DMS 273 (cell line): ENCODE measurements around the gene ALCAM.

ENCODE experiments used
- DNase-seq: peaks from one replicate; lab custom pipeline; 2025; ENCODE audit not compliant: unreplicated experiment; lab: John Stamatoyannopoulos, UW

Gene ALCAM

DNA sequence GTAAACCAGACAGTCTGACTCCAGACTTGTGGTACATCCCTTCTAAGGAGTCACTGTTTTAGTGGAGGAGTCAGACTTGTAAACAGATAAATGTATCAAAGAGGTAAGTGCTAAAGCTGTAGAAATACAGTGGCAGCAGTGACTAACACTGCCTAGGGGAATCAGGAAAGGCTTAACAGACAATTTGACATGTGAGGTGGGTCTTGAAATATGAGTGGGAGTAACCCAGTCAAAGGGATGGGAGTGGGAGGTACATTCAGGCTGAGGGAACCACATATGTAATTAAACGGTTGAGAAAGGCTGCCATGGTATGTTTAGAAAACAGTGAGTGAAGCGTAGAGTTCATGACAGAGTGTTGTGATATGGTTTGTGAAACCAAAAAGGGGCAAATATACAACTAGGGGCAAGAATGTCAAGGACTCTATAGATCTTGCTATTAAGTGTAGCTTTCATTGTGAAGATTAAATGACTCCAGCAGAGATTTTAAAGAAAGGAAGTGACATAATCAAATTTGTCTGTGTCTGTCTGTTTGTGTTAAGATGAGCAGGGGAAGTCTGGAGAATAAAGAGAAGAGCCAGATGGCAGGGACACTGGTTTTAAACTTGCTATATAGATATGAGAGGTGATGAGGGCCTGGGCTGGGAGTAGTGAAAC lies 11.2 kb upstream of the ALCAM start:
- DNase-seq = no peak

DNA sequence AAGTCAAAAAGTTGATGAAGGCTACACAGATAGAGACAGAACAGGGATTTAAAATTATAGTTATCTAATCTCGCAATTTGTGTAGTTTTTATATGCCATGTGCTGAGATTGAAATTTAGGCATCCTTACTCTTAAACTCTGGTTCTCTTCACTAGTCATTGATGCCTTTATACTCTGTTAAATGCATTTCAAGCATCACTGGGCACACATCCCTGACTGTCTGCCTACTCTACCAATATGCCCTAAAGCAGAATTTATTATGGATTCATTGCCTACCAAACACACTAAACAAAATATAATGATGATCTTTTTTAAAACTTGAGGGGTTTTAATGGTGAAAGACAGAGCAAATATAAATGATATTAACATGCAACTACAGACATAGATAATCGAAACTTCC lies 10.3 kb upstream of the ALCAM start:
- DNase-seq = no peak

DNA sequence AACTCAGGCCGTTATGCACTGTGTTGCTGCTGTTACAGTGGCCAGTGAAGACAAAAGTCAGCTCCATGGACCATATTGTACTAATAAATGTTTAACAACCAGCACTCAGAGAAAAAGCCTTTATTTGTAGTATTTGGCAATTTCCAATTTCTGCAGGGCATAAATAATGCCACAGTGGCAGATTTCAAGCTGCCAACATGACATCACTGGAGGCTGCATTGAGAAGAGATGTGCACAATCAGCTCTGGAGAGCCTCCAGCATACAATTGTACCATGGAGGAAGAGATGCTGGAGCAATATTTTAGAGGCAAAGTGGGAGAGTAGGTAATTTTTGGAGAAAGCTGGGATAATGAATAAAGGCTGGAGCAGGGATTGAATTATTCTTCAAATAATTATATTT lies 9.7 kb upstream of the ALCAM start:
- DNase-seq = no peak

DNA sequence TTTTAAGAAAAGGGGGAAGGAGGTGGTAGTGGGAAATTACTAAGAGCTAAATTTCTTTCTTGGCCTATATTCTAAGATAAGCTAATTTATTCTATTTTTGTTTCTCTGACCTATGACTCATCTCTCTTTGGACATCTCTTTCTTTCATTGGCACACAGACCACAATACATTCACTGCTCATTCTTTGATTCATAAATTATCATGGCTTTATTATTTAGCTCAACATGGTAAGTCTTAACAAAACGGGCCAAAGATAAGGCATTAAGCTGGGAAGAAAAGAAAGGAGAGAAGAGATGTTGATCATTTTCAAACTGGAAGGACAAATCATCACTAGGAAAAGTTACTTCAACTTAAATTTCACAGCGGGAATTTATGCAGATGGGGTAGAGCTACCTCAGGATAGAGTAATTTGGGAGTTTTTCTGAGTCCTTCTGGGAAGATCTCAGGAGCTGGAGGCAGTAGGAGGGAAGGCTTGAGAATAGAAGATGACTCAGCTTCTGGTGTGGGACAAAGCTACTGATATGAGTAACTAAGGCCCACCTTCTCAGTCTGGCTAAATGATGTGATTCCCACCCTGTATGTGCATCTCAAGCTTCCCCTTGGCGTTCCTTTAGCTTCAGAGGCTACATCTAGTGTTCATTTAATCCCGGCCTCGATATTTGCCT lies 7.5 kb upstream of the ALCAM start:
- DNase-seq = no peak

DNA sequence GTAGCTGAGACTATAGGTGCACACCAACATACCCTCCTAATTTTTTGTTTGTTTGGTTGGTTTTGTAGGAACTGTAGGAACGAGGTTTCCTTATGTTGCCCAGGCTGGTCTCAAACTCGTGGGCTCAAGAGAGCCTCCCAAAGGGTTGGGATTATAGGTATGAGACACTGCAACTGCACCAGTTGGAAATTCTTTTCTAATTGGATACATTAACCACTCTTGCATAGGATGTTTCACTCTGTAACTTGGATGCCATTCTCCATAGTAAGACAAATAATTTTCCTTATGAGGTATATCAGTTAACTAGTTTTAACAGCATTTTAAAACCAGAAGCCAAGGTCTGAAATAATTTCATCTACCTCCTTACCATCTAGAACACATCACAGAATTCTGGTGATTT lies 6.7 kb upstream of the ALCAM start:
- no peak for DNase-seq

DNA sequence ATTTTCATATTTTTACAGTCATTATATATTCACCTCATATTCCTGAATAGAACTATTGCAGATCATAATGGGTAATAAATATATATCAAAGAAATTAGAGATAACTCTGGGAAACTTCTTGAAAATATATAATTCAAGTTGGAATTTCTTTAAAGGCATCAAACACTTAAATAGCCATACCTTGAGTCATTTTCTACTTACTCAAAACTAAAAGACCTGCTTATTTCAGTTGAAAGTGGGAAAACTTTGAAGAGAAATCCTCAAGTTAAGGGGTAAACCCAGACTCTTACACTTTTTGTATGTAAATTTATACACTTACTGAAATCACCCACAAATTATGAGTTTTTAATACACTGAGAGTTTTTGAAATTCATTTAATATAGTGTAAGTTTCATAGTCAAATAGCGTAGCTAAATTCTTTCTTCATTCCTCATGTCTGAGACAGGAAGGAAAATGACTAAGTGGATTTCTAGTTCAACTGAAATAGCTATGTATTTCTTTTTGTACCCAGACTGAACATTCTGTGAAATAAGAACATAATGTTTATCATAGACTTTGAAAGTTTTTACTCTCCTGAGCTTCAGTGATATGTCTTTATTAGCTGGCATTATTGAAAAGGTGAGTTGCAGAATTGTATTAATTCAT lies 4.6 kb upstream of the ALCAM start:
- no peak for DNase-seq

DNA sequence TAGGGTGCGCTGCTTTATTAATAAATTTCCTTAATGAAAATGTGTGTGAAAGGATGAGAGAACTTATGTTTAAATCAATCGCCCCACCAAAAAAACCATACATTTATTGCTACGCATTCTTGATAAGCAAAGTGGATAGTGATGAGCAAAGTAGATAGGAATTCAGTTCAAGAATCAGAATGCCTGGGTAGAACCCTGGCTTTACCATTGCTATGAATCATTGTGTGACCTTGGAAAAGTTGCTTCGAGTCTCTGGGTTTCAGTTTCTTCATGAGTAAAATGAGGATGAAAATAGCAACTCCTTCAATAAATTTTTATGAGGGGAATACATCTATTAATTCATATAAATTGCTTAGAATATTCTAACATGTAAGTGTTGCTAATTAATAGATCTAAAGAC lies 2.6 kb upstream of the ALCAM start:
- no peak for DNase-seq

DNA sequence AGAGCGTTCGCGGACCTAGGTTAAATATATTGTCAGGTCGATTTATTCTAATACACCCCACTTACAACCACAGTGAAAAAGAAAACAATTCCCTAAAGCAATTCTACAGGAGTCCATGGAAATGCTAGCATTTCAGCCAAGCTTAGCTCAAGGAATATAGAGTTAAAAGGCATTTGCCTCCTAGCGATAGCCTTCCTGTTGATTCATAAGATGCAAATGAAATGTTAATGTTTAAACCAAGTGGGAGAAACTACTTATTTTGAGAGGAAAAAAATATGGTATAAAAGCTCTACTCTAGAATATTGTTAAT lies 1.7 kb upstream of the ALCAM start:
- DNase-seq = no peak

DNA sequence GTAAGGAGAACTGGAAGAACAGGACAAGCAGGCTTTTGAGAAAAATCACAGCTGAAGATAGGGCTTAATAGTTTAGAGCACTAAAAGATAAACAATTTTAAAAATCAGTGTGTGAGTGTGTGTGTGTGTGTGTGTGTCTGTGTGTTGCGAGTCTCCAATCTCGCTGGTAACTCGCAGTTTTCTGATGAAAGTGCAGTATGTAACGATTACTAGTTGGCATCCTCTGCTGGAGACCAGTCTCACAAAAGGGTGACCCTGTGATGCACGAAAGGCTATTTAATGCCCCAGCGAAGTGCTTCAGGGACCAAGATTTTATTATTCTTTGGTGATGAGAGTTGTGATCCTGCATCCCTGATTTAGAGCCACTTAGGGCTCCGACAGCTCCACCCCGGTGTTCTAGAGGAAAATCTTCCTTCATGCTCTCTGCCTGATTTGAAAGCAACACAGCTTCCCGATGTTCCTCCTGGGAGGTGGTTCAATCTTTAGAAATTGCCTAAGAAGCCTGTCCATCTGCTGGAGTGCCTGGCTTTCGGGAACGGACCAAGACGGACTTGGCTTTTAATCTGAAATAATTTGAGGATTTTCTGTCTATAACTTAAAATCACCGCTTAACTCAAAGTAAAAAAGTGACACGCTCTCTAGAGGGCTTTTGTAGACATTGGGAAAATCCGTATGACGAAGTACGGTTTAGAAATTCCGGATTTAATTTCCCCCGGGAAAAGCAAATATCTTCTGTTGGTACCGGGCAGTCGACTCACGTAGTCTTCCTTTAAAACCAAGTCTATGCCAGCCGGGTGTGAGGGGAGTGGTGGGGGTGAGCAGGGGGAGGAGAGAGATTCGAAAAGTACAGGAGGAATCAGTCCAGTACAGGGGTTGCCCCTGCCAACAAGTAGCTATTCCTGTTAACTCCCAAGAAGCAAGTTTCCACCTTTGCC lies 1.1 kb upstream of the ALCAM start:
- DNase-seq = peak; percentile 90

DNA sequence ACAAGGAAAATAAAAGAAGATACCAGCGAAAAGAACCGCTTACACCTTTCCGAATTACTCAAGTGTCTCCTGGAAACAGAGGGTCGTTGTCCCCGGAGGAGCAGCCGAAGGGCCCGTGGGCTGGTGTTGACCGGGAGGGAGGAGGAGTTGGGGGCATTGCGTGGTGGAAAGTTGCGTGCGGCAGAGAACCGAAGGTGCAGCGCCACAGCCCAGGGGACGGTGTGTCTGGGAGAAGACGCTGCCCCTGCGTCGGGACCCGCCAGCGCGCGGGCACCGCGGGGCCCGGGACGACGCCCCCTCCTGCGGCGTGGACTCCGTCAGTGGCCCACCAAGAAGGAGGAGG lies 325 bp downstream of the ALCAM start:
- DNase-seq = peak; percentile 74

DNA sequence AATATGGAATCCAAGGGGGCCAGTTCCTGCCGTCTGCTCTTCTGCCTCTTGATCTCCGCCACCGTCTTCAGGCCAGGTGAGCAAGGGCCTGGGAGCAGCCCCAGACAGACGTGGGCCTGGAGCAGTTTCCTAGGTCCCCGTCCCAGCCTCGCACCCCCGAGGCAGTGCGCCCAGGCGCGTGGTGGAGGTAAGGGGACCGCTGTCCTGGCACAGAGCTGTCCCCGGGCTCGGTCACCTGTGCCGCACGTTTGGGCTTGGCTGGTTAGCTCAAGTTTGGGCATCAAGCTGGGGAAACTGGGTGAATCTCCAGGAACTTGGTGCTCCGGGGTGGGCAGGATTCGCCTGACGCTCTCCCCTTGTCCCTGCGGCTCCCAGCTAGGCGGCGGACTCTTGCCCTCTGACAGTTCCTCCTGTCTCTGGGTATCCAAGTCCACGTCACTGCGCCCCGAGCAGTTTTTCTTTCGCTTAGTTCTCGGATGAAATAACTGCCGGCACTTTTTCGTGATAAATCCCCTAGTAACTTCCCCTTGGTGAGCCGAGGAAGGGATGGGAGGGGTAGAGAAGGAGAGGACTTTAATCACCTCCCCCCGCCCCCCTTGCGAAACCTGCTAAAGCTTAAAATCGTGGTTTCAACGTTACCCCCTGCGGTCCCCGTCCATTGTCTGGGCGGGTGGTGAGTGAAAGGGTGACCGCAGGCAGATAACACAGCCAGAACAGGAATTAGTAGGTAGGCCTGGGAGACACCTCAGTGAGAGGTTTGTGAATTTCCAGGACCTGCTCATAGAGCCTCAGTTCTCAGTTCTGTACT lies 901 bp downstream of the ALCAM start:
- DNase-seq = peak; percentile 72

DNA sequence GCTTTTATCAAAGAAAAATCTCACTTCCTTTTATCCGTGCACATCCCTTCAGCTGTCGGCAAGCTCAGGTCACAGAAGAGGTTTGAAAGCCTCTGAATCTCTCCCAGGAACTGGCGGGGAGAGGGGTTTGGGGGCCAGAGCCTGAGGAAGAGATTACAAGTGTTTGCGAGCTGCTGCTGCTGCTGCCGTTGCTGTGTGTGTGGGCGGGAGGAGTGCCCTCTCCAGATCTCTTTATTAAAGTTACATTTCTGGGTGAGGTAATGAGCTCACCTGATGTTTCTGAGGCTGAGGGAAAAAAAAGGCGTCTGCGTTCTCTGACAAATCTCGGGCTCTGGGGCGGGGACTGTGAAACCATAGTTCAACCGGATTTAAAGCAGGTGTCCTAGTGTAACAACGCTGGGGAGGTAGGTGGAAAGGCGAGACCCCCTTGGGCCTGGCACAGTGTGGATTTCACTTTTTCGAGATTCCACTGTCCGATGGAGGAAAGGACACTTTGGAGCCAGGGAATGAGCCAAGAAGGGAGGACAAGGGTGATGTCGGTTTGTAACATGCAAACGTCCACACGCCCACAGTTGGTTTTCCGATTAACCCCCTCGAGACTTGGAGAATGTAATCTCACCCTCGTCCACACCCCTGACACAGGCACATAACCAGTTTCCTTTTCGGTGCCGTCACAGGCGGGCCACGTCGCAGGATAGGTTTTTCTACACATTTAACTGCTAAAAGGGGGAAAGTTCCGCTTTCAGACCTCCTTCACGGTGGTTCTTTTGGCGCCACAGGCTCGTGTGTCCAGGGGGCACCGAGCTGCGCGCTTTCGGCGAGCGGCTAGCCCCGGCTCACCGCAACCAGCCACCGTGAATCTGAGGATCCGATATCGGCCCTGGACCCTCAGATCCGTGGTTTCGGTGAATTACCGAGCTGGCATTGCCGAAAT lies 2.1 kb downstream of the ALCAM start:
- DNase-seq = peak; percentile 79

DNA sequence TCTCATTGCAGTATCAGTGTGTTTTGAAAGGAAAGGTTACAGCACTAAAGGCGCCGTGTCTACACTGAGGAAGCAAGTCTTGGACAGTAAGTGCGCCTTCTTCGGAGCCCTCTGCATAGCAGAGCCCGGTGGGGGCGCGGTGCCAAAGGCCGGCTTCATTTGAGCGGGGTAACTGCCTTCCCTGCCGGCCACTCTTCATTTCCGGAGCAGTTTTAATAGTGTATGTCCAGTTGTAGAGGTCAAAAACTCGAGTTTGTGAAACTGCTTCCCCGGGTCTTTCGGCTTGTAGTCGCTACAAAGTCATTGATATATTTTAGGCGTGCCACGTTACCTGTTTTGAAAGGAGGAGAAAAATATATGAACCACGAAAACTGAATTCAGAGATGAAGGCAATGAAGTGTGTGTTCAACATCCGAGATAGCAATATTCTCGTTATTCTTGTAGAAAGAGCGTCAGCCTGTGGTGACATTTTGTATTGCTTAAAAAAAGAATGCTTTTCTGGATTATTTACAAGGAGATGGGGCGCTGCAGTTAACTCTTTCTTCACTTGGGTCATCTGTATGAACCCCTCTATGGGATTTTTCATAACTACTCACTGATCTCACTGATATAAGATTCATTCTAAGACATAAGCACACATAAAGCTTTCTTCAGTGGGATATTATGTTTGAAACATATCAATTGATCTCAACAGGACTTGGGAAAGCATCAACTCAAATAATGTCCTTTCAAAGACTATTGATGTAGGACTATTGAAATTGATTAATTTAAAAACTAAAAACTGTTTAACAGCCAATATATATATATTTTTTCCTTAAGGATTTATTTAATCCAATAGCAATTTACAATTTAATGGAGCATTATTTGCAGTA lies 3.0 kb downstream of the ALCAM start:
- DNase-seq = peak; percentile 88

DNA sequence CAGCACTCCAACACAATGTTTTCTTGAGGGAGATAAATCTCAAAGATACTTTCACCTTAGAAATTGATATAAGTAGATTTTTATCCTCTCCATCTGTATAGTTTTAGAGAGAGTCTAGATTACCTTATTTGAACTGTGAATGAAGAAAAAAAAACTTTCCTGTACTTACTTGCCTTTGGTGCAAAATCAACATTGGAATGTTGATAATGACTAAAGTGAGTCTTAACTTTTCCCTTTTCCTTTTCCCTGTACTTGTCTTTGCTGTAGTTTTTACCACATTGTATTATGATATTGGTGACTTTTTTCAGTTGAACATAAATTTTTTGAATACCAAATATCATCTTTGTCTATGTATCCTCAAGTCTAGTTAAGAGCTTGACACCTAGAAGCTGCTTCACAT lies 6.7 kb downstream of the ALCAM start:
- DNase-seq = no peak

DNA sequence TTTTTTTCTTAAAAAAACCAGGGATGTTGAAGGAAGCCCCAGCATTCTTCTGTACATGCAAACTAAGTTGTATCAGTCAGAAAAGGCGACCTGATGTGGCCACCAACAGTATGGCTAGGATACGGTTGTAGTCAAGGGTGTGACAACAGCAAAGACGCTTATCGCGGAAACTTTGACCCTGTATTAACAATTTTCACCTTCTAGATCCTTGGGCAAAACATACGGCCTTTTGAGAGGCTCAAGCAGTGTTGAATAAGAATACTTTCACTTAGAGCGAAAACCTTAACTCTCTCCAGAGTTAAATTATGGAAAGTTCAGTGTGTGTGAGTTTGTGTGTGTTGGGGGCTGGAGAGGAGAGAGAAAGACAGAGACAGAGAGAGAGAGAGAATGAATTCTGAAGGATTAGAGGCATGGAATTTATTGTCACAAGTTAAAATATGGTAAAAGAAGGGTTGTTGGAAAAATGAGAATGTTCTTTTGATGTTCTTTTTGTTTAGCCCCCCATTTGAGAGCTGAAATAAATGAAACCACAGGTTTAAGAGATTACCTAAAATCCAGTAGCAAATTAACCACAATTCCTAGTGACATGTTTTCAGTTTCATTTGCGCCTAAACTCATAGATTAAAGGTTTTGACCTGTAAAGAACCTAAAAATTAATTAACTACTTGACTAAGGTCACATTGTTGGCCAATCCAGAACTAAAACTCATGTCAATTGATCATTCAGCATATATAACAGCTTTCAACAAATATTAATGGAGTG lies 9.2 kb downstream of the ALCAM start:
- no peak for DNase-seq

DNA sequence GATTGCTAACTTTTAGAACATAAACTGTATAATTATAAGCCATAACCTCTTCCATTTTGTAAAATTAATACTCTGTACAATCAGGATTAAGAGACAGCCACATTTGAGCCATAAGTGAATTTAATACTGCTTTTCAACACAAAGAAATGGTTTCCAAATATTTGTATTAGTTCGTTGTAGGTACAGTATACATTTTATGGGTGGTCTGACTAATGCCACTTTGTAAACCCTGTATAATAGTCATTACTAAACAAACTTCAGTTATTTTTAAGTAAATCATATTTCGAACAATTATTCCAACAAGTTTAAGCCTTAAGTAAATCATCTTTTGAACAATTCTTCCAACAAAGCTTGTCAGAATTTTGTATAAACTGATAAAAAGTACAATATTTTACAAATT lies 11.0 kb downstream of the ALCAM start:
- DNase-seq = no peak

DNA sequence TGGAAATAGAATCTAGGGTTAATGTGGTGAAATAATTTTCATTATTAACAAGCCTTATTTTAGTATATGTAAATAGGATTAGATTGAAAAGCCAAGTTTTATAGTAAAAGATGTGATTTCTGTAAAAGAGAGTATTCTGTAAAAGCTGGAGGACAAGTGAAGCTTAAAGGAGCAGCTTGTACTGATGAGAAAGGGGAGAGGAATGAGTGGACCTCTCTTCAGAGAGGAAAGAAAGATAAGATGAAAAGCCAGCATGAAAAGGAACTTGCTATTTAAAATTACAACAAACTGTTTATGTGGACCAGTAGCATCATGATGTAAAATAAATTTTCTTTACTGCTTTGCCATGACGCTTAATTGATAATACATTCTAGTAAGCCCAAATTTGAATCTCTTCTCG lies 18.5 kb downstream of the ALCAM start:
- DNase-seq = no peak

DNA sequence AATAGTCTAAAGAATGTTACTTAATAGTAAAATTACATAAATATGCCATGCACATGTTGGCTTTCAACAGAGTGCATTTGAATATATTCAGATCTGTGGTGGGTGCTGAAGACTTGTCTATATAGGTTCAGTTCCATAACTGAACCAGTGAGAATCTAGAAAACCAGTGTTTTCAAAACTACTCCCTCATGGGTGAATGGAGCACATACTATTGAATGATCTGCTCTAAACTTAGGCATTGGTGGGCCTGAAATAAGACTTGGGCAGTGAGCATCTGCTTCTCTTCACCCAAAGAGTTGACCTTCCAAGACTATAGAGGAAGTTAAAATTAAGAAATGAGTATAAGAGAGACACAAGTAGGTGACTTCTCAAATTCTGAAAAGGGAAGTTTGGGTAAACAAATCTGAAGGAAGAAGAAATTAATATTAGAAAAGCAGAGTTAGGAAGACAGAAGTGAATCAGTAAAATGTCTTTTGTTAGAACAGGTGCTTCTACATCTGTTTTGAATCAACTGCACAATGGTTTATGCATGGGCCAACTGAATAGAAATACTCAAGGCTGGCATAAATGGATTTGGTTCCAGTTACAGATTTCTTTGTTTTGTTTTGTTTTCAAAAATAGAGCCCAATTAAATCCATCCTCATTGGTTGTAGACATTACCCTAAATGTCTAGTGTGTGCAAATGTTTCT lies 19.3 kb downstream of the ALCAM start:
- no peak for DNase-seq
